A549 (cell line): Measurements from ENCODE around the gene FSTL5.

Experiments used
- CTCF ChIP-seq: fragments of >200 bp; sonication (Bioruptor Twin); formaldehyde crosslinking; IDR thresholded peaks from 3 replicates; pipeline ENCODE4 v1.5.1; 2016
- HOXB5 ChIP-seq: fragments of 250-450 bp; sonication (Bioruptor Pico); IDR thresholded peaks from 2 replicates; pipeline ENCODE4 v1.5.0; 2020; ENCODE audit warnings: mild to moderate bottlenecking, moderate library complexity
- JUN ChIP-seq, 2 experiments: fragments of >200 bp; sonication (Bioruptor Twin); formaldehyde crosslinking; IDR thresholded peaks; 2 replicates in 1 of 2; 3 replicates in 1 of 2; pipeline ENCODE4 v1.6.1; 2016 to 2017
- ZFP36 ChIP-seq: fragments of 450-650 bp; IDR thresholded peaks from 2 replicates; pipeline ENCODE4 v1.6.1; 2014; ENCODE audit warnings: borderline replicate concordance; ENCODE audit not compliant: partially characterized antibody

GRCh38 chr4:161364681-161365080, 799.1 kb downstream of the FSTL5 start:
- TF ChIP-seq JUN (IDR thresholded peaks at IDR 0.05) (no peak), CTCF (no peak), ZFP36 (no peak), HOXB5 (no peak)
